GM12891 (cell line): ENCODE data around the gene GJA5.

Experiments
- POLR2A ChIP-seq: IDR thresholded peaks from 2 replicates; pipeline ENCODE4 v1.6.1; 2011; ENCODE audit warnings: low read depth, low read length, control low read depth
- POLR2AphosphoS5 ChIP-seq: IDR thresholded peaks from 2 replicates; pipeline ENCODE4 v1.6.1; 2011; ENCODE audit warnings: low read depth, low read length, control low read depth

DNA sequence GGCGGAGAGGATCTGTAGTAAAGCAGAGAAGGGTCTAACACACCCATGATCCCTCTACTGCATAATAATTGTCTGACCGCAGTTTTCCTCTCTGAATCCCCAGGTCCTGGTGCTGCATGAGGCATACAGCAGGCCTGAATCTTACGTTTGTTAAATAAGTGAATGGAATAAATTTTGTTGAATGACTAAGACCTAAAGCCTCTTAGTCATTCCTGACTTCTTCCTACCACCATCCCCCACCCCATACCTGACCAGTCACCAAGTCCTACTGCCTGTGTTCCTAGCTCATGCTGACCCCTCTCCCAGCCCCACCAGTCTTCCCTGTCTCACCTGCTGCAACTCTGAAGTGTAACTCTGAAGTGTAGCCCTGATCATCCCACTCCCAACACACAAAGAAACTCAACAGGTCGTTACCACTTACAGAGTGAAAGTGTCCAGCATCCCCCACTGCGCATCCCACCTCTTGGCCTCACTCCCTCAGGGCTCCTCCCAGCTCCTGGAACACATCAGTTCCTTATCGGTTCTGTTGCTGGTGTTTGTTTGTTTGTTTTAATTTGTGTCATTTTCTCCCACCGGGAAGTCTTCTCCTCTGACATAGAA, 9.7 kb downstream of the GJA5 start:
- no peak for TF ChIP-seq POLR2A
- TF ChIP-seq POLR2AphosphoS5: no peak
